Stimulated activated CD4-positive, alpha-beta T cell treated with anti-CD3 and anti-CD28 coated beads, TNF-alpha, amount 100 ng/mL, for 24 hours (primary cell): Measurements from ENCODE around the gene MYO10.
"Not testable (repeated sequence)": the region's sequence is repeated elsewhere in the genome, so short reads cannot be mapped to it uniquely, and the experiment has no call there.

Source experiments
- DNase-seq, 3 experiments: peaks; one replicate each; pipeline ENCODE4 v3.0.0-alpha.2; 2020; ENCODE audit warnings: low read depth in 3 of 3

The MYO10 gene

GRCh38 chr5:16862777-16863176 lies 73.3 kb downstream of the MYO10 start:
- DNase-seq: no peak

GRCh38 chr5:16859346-16859745 lies 76.7 kb downstream of the MYO10 start:
- no peak for DNase-seq

- DNase-seq: no peak
Observed at GRCh38 chr5:16858151-16858550, 77.9 kb downstream of the MYO10 start.

- DNase-seq: no peak
Observed at GRCh38 chr5:16857635-16858034, 78.5 kb downstream of the MYO10 start.

- DNase-seq: no peak
Observed at GRCh38 chr5:16856531-16856930, 79.6 kb downstream of the MYO10 start.

- DNase-seq: no peak
Observed at GRCh38 chr5:16855898-16856297, 80.2 kb downstream of the MYO10 start.

GRCh38 chr5:16855485-16855884 lies 80.6 kb downstream of the MYO10 start:
- no peak for DNase-seq

GRCh38 chr5:16854351-16854750 lies 81.7 kb downstream of the MYO10 start:
- DNase-seq: no peak

- no peak for DNase-seq
Observed at GRCh38 chr5:16853518-16853917, 82.6 kb downstream of the MYO10 start.

- DNase-seq: no peak
Observed at GRCh38 chr5:16852251-16853005, 83.7 kb downstream of the MYO10 start.

GRCh38 chr5:16849775-16850174 lies 86.3 kb downstream of the MYO10 start:
- no peak for DNase-seq

GRCh38 chr5:16849181-16849580 lies 86.9 kb downstream of the MYO10 start:
- DNase-seq: no peak

GRCh38 chr5:16844952-16845351 lies 91.1 kb downstream of the MYO10 start:
- no peak for DNase-seq

- DNase-seq: no peak
Observed at GRCh38 chr5:16842896-16843295, 93.2 kb downstream of the MYO10 start.

GRCh38 chr5:16841416-16841815 lies 94.7 kb downstream of the MYO10 start:
- no peak for DNase-seq

- no peak for DNase-seq
Observed at GRCh38 chr5:16837305-16837704, 98.8 kb downstream of the MYO10 start.

- DNase-seq: no peak
Observed at GRCh38 chr5:16834029-16834428, 102.1 kb downstream of the MYO10 start.

GRCh38 chr5:16831326-16831725 lies 104.8 kb downstream of the MYO10 start:
- DNase-seq: not testable (repeated sequence)

GRCh38 chr5:16827755-16828154 lies 108.3 kb downstream of the MYO10 start:
- no peak for DNase-seq

GRCh38 chr5:16826379-16827125 lies 109.5 kb downstream of the MYO10 start:
- no peak for DNase-seq

GRCh38 chr5:16819522-16820167 lies 116.4 kb downstream of the MYO10 start:
- no peak for DNase-seq

- DNase-seq: no peak
Observed at GRCh38 chr5:16815432-16815831, 120.7 kb downstream of the MYO10 start.

GRCh38 chr5:16812911-16813310 lies 123.2 kb downstream of the MYO10 start:
- no peak for DNase-seq
